Natural killer cell (primary cell): ENCODE data around the gene GSN. TPM values are rescaled to one million over a fixed set of nuclear protein-coding genes. Genes with fewer than 3 reads are reported as not detected.
"Not testable (repeated sequence)": the region's sequence is repeated elsewhere in the genome, so short reads cannot be mapped to it uniquely, and the experiment has no call there.

Experiments
- ATAC-seq, 3 donors: fragments of 150-1000 bp in 2 of 3; fragments of 200-7000 bp in 1 of 3; cut with Tn5 transposase; 1 replicate in 1 of 3; 2 replicates in 2 of 3; pipeline ENCODE4 v1.10.0; 2021; ENCODE audit warnings: mild to moderate bottlenecking in 2 of 3, moderate library complexity in 2 of 3
- DNase-seq, 2 donors: peaks; one replicate each; pipeline versions ENCODE4 v3.0.0 to v3.0.0-alpha.2; 2013 to 2021; ENCODE audit warnings: mixed read lengths in 1 of 2
- H3K27ac ChIP-seq: one replicate; pipeline ENCODE4 v1.5.1; 2013; ENCODE audit warnings: mild to moderate bottlenecking, low read length
- H3K27me3 ChIP-seq: one replicate; pipeline ENCODE4 v1.6.1; 2013; ENCODE audit warnings: low read length; ENCODE audit not compliant: control insufficient read depth, insufficient read depth
- H3K36me3 ChIP-seq: one replicate; pipeline ENCODE4 v1.6.1; 2013; ENCODE audit warnings: low read length; ENCODE audit not compliant: control insufficient read depth, insufficient read depth
- H3K4me1 ChIP-seq: one replicate; pipeline ENCODE4 v1.6.1; 2013; ENCODE audit warnings: low read length; ENCODE audit not compliant: control insufficient read depth, insufficient read depth
- H3K4me3 ChIP-seq: one replicate; pipeline ENCODE4 v1.5.1; 2013; ENCODE audit warnings: low read length
- H3K9me3 ChIP-seq: one replicate; pipeline ENCODE4 v1.6.1; 2013; ENCODE audit warnings: low read length; ENCODE audit not compliant: control insufficient read depth, insufficient read depth
- H3K27ac Mint-ChIP-seq, 2 donors: one replicate each; pipeline ENCODE4 v1.8.0; 2022; ENCODE audit warnings: mild to moderate bottlenecking in 2 of 2, mixed read lengths in 2 of 2, moderate library complexity in 1 of 2
- H3K27me3 Mint-ChIP-seq, 2 donors: one replicate each; pipeline ENCODE4 v1.8.0; 2022; ENCODE audit warnings: low read depth in 2 of 2, mixed read lengths in 2 of 2
- H3K36me3 Mint-ChIP-seq: one replicate; pipeline ENCODE4 v1.8.0; 2022; ENCODE audit warnings: mixed read lengths
- H3K4me1 Mint-ChIP-seq, 2 donors: one replicate each; pipeline ENCODE4 v1.8.0; 2022; ENCODE audit warnings: mixed read lengths in 2 of 2
- H3K4me3 Mint-ChIP-seq: one replicate; pipeline ENCODE4 v1.8.0; 2022; ENCODE audit warnings: mild to moderate bottlenecking, moderate library complexity, mixed read lengths
- H3K9me3 Mint-ChIP-seq, 2 donors: one replicate each; pipeline ENCODE4 v1.8.0; 2022; ENCODE audit warnings: mixed read lengths in 2 of 2
- CTCF ChIP-seq: fragments of 200-600 bp; IDR thresholded peaks from one replicate; pipeline ENCODE4 v1.8.0; 2022; ENCODE audit warnings: antibody characterized with exemption
- WGBS: methylation state at CpG from one replicate; pipeline ENCODE4 v1.1.7; 2013; ENCODE audit warnings: missing lambda C conversion rate; ENCODE audit not compliant: insufficient coverage; 5-methylcytosine and 5-hydroxymethylcytosine counted together
- intact Hi-C: fragments of 100-400 bp; cut with micrococcal nuclease; formaldehyde crosslinking; loops from one replicate; pipeline ENCODE4 v1.14.2; 2022
- total RNA-seq, 4 donors: library from RNA; stranded (reverse); fragments of 120-200 nt in 1 of 4; gene quantifications; one replicate each; pipeline versions ENCODE4 v1.2.3 to v1.2.4, GENCODE V29; 2013 to 2022

Gene GSN
- total RNA-seq, 3 donors from 2014 or later (not counting 1 experiment from before 2014, with no cell fraction given), result 92.9 to 103 (median 103) TPM

- H3K9me3 Mint-ChIP-seq, result no peaks in the 10 kb centered on the region
- WGBS, result 54% methylated on average over 10 of the region's 10 CpGs
- no peak for DNase-seq
- H3K36me3 Mint-ChIP-seq, result no peaks in the 10 kb centered on the region
- TF ChIP-seq CTCF, result no peak
- no peaks in the 10 kb centered on the region for H3K27me3 Mint-ChIP-seq
- Histone ChIP-seq H3K4me1 (peaks cover 29% of the 10 kb centered on the region), H3K27me3 (no peaks in the 10 kb centered on the region), H3K36me3 (peaks cover 11% of the 10 kb centered on the region), H3K4me3 (no peak overlapping the region), H3K27ac (no peak overlapping the region), H3K9me3 (no peaks in the 10 kb centered on the region)
- no peak overlapping the region for H3K4me3 Mint-ChIP-seq
- intact Hi-C loops, result no loop called here
- H3K4me1 Mint-ChIP-seq, result peaks cover 15 to 36% of the 10 kb centered on the region in 2 donors
- no peak for ATAC-seq
- no peak overlapping the region for H3K27ac Mint-ChIP-seq
These were observed 21.2 kb downstream of the GSN start for GRCh38 chr9:121289026-121289771.

GRCh38 chr9:121289772-121290370 is 21.9 kb downstream of the GSN start:
- Mint-ChIP-seq H3K4me3 (no peak overlapping the region), H3K4me1 (peaks cover 15 to 30% of the 10 kb centered on the region in 2 donors), H3K9me3 (no peaks in the 10 kb centered on the region), H3K27me3 (no peaks in the 10 kb centered on the region), H3K27ac (no peak overlapping the region), H3K36me3 (no peaks in the 10 kb centered on the region)
- DNase-seq, result no peak
- no peaks in the 10 kb centered on the region for H3K9me3 ChIP-seq
- intact Hi-C loops, result no loop called here
- H3K36me3 ChIP-seq, result peaks cover 13% of the 10 kb centered on the region
- peaks cover 27% of the 10 kb centered on the region for H3K4me1 ChIP-seq
- no peak overlapping the region for H3K4me3 ChIP-seq
- ATAC-seq, result no peak
- no peak for TF ChIP-seq CTCF
- 90% methylated on average over 7 of the region's 7 CpGs for WGBS
- H3K27ac ChIP-seq, result no peak overlapping the region
- no peaks in the 10 kb centered on the region for H3K27me3 ChIP-seq

DNA sequence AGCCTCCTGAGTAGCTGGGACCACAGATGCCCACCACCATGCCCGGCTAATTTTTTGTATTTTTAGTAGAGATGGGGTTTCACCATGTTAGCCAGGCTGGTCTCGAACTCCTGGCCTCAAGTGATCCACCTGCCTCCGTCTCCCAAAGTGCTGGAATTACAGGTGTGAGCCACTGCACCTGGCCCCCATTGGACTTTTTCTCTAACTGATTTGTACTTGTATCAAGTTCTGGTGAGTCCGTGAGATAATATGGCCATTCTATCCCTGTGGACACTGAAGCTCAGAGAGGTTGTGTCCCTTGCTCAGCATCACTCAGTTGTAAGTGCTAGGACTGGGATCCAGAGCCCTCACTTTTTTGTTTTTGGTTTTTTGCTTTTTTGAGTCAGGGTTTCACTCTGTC is 23.6 kb downstream of the GSN start:
- H3K9me3 ChIP-seq, ATAC-seq, H3K27ac ChIP-seq, H3K4me3 Mint-ChIP-seq, H3K9me3 Mint-ChIP-seq, H3K27me3 ChIP-seq, H3K27ac Mint-ChIP-seq, H3K4me3 ChIP-seq, DNase-seq, intact Hi-C loops, H3K36me3 Mint-ChIP-seq, H3K27me3 Mint-ChIP-seq: not testable (repeated sequence)
- 88% methylated on average over 3 of the region's 4 CpGs for WGBS
- H3K4me1 Mint-ChIP-seq, result peaks cover 11 to 20% of the 10 kb centered on the region in 2 donors
- peaks cover 14% of the 10 kb centered on the region for H3K36me3 ChIP-seq
- H3K4me1 ChIP-seq, result peaks cover 12% of the 10 kb centered on the region

DNA sequence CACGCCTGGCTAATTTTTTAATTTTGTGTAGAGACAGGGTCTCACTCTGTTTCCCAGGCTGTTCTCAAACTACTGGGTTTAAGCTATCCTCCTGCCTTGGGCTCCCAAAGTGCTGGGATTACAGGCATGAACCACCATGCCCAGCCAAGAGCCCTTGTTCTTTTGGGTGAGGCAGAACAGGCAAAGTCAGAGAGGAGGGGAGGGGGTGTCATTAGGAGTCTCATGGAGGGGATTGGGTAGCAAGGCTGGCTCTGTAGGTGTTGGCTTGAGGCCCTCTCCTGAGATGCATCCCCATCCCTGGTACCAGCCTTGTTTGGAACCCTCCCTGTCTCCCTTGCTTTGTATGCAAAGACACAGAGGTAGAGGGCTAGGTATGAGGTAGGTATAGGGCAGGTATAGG is 24.1 kb downstream of the GSN start:
- ATAC-seq (peak in 1 of 3 donors; percentile 17), DNase-seq (no peak)
- Histone ChIP-seq H3K36me3 (peaks cover 14% of the 10 kb centered on the region), H3K4me3 (no peak overlapping the region), H3K9me3 (no peaks in the 10 kb centered on the region), H3K4me1 (peaks cover 10% of the 10 kb centered on the region), H3K27me3 (no peaks in the 10 kb centered on the region), H3K27ac (no peak overlapping the region)
- Mint-ChIP-seq H3K9me3 (no peaks in the 10 kb centered on the region), H3K36me3 (no peaks in the 10 kb centered on the region), H3K27me3 (no peaks in the 10 kb centered on the region), H3K4me1 (peaks cover 9 to 18% of the 10 kb centered on the region in 2 donors), H3K4me3 (no peak overlapping the region), H3K27ac (no peak overlapping the region)
- intact Hi-C loops, result no loop called here
- TF ChIP-seq CTCF, result no peak
- 82% methylated on average over 1 of the region's 1 CpG for WGBS
